Thyroid gland (tissue), 4 donors: Measurements from ENCODE around the gene ZXDC. TPM values are rescaled to one million over a fixed set of nuclear protein-coding genes. Genes with fewer than 3 reads are reported as not detected.

Source experiments
- DNase-seq, 2 donors: peaks; one replicate each; pipeline ENCODE4 v3.0.0-alpha.2; 2019
- H3K27ac ChIP-seq, 3 donors: fragments of 200-600 bp; sonication (generic); 1 replicate in 2 of 3; 2 replicates in 1 of 3; pipeline ENCODE4 v1.5.1; 2016 to 2019; ENCODE audit warnings: mild to moderate bottlenecking in 1 of 3, moderate library complexity in 1 of 3
- H3K27me3 ChIP-seq: fragments of 200-600 bp; sonication (generic); one replicate; pipeline ENCODE4 v1.5.1; 2019
- H3K36me3 ChIP-seq, 2 donors: fragments of 200-600 bp; sonication (generic); one replicate each; pipeline ENCODE4 v1.5.1; 2016 to 2019
- H3K4me1 ChIP-seq, 2 donors: fragments of 200-600 bp; sonication (generic); one replicate each; pipeline ENCODE4 v1.5.1; 2017 to 2019
- H3K4me3 ChIP-seq, 3 donors: fragments of 200-600 bp; sonication (generic); replicated peaks in 1 of 3; 1 replicate in 2 of 3; 2 replicates in 1 of 3; pipeline ENCODE4 v1.5.1; 2016; ENCODE audit warnings: mild to moderate bottlenecking in 1 of 3
- H3K9me3 ChIP-seq: fragments of 200-600 bp; sonication (generic); one replicate; pipeline ENCODE4 v1.5.1; 2017
- CTCF ChIP-seq, 6 experiments: fragments of 200-600 bp in 3 of 6; fragments of 450-650 bp in 3 of 6; sonication (generic) in 3 of 6; IDR thresholded peaks; one replicate each; pipeline ENCODE4 v1.5.1; 2016 to 2019; ENCODE audit warnings: antibody characterized with exemption in 6 of 6, mild to moderate bottlenecking in 2 of 6, inconsistent platforms in 1 of 6, moderate library complexity in 1 of 6
- POLR2A ChIP-seq, 2 donors: fragments of 450-650 bp; IDR thresholded peaks; one replicate each; pipeline ENCODE4 v1.6.1; 2017; ENCODE audit warnings: antibody characterized with exemption in 2 of 2, mild to moderate bottlenecking in 2 of 2, moderate library complexity in 1 of 2
- WGBS, 2 donors: methylation state at CpG; one replicate each; pipeline ENCODE4 v1.1.5; 2017; 5-methylcytosine and 5-hydroxymethylcytosine counted together
- intact Hi-C: fragments of 100-400 bp; cut with DNase I; formaldehyde crosslinking; loops from one replicate; pipeline ENCODE4 v1.15.1; 2023
- total RNA-seq, 4 donors: library from RNA; depleted of rRNA; stranded (reverse); fragments of >200 nt; gene quantifications; one replicate each; pipeline ENCODE4 v1.2.3, GENCODE V29; 2016

The ZXDC gene
- total RNA-seq, 4 donors from 2014 or later: 51.5 to 96.8 (median 57.4) TPM

GRCh38 chr3:126473292-126474168, 2.2 kb downstream of the ZXDC start:
- intact Hi-C loops: loop anchor here (10.0 kb wide), 1 partner anchor 209 kb away; no protein-coding TSS in a partner anchor
- peak overlapping the region in 1 of 3 donors; percentile 57 for H3K4me3 ChIP-seq
- WGBS, 2 donors: 68 to 73% methylated on average over 7 to 14 of the region's 14 CpGs

GRCh38 chr3:126472277-126473006, 3.2 kb downstream of the ZXDC start:
- DNase-seq: peak; percentile 25 to 51
- Histone ChIP-seq H3K27me3 (no peaks in the 10 kb centered on the region), H3K27ac (no peak overlapping the region), H3K4me1 (peaks cover 34 to 35% of the 10 kb centered on the region in 2 donors), H3K4me3 (peak overlapping the region in 1 of 3 donors; percentile 1), H3K9me3 (no peaks in the 10 kb centered on the region), H3K36me3 (peaks cover 36 to 40% of the 10 kb centered on the region in 2 donors)
- intact Hi-C loops: loop anchor here (10.0 kb wide), 1 partner anchor 208 kb away; no protein-coding TSS in a partner anchor
- WGBS, 2 donors: 39 to 49% methylated on average over 8 of the region's 8 CpGs
- TF ChIP-seq CTCF (IDR thresholded peaks at IDR 0.05) (no peak), POLR2A (IDR thresholded peaks at IDR 0.05) (no peak)

More at GRCh38 chr3:126473292-126474168, 2.2 kb downstream of the ZXDC start:
- H3K4me1 ChIP-seq: peaks cover 34 to 35% of the 10 kb centered on the region in 2 donors
- H3K36me3 ChIP-seq: peaks cover 28 to 30% of the 10 kb centered on the region in 2 donors
- TF ChIP-seq CTCF (IDR thresholded peaks at IDR 0.05) (no peak), POLR2A (IDR thresholded peaks at IDR 0.05) (no peak)
- no peak overlapping the region for H3K27ac ChIP-seq
- no peaks in the 10 kb centered on the region for H3K9me3 ChIP-seq
- no peaks in the 10 kb centered on the region for H3K27me3 ChIP-seq
- no peak for DNase-seq

GRCh38 chr3:126469479-126469878, 6.2 kb downstream of the ZXDC start:
- intact Hi-C loops: no loop called here
- H3K4me1 ChIP-seq: peaks cover 30 to 33% of the 10 kb centered on the region in 2 donors
- no peaks in the 10 kb centered on the region for H3K9me3 ChIP-seq
- WGBS, 2 donors: 78 to 83% methylated on average over 11 of the region's 11 CpGs
- H3K36me3 ChIP-seq: peaks cover 63 to 67% of the 10 kb centered on the region in 2 donors
- TF ChIP-seq POLR2A (IDR thresholded peaks at IDR 0.05) (no peak), CTCF (IDR thresholded peaks at IDR 0.05) (no peak)
- peak in 1 of 2 donors; percentile 30 for DNase-seq
- no peak overlapping the region for H3K4me3 ChIP-seq
- H3K27ac ChIP-seq: no peak overlapping the region
- no peaks in the 10 kb centered on the region for H3K27me3 ChIP-seq

GRCh38 chr3:126468028-126468891, 7.4 kb downstream of the ZXDC start:
- no peaks in the 10 kb centered on the region for H3K9me3 ChIP-seq
- TF ChIP-seq POLR2A (IDR thresholded peaks at IDR 0.05) (no peak), CTCF (IDR thresholded peaks at IDR 0.05) (no peak)
- H3K27ac ChIP-seq: no peak overlapping the region
- 85 to 90% methylated on average over 10 to 13 of the region's 13 CpGs for WGBS, 2 donors
- peak overlapping the region in 1 of 3 donors; percentile 2 for H3K4me3 ChIP-seq
- DNase-seq: no peak
- no peaks in the 10 kb centered on the region for H3K27me3 ChIP-seq
- intact Hi-C loops: no loop called here
- H3K36me3 ChIP-seq: peaks cover 67 to 78% of the 10 kb centered on the region in 2 donors
- peaks cover 18 to 21% of the 10 kb centered on the region in 2 donors for H3K4me1 ChIP-seq
